ENCODE data around the gene DENND1A.
"Not testable (repeated sequence)": the region's sequence is repeated elsewhere in the genome, so short reads cannot be mapped to it uniquely, and the experiment has no call there.

DENND1A gene

DNA sequence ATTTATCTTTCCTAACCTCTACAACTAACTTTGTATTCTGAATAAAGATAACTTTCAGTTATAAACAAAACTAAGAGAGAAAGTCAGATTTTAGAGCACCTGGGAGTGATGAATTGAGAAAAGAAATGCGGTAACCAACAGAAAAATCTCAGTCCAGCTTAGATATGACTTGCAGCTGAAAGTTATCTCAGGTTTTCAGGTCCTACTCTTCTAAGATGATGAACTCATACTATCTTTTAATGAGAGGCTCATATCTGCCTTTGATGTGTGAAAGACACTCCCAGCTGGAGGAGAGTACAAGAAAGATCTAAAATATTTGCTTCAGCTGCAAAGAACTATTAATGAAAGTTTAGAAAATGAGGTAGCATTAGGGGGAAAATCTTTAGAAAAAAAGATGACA, 190.5 kb downstream of the DENND1A start:
- H3K27me3 ChIP-seq (ENCODE audit: control insufficient read depth, insufficient read depth, low read length): no peaks in the 10 kb centered on the region
- WGBS (ENCODE audit: insufficient coverage, insufficient read length): no CpG with 5 or more reads among the region's 1 CpG
- H3K9me3 ChIP-seq (ENCODE audit: control insufficient read depth, insufficient read depth, low read length): no peaks in the 10 kb centered on the region

GRCh38 chr9:123738648-123739047, 191.3 kb downstream of the DENND1A start:
- Histone ChIP-seq H3K27ac (ENCODE audit: low read length) (no peak overlapping the region), H3K9me3 (ENCODE audit: control insufficient read depth, insufficient read depth, low read length) (no peaks in the 10 kb centered on the region), H3K27me3 (ENCODE audit: control insufficient read depth, insufficient read depth, low read length) (no peaks in the 10 kb centered on the region), H3K4me1 (ENCODE audit: control insufficient read depth, insufficient read depth, low read length) (no peaks in the 10 kb centered on the region; the same call in 1 of the 2 replicates), H3K36me3 (ENCODE audit: control insufficient read depth, insufficient read depth, low read length) (no peaks in the 10 kb centered on the region), H3K4me3 (ENCODE audit: low read length) (no peak overlapping the region)
- WGBS (ENCODE audit: insufficient coverage, insufficient read length): no CpG with 5 or more reads among the region's 2 CpGs
- DNase-seq (ENCODE audit: low read depth, low spot score): no peak

More for the DNA sequence above, 190.5 kb downstream of the DENND1A start:
- no peak overlapping the region for H3K27ac ChIP-seq (ENCODE audit: low read length)
- no peaks in the 10 kb centered on the region; the same call in 1 of the 2 replicates for H3K4me1 ChIP-seq (ENCODE audit: control insufficient read depth, insufficient read depth, low read length)
- DNase-seq (ENCODE audit: low read depth, low spot score): no peak
- no peak overlapping the region for H3K4me3 ChIP-seq (ENCODE audit: low read length)
- H3K36me3 ChIP-seq (ENCODE audit: control insufficient read depth, insufficient read depth, low read length): no peaks in the 10 kb centered on the region

- H3K4me1 ChIP-seq (ENCODE audit: control insufficient read depth, insufficient read depth, low read length): no peaks in the 10 kb centered on the region
- no peaks in the 10 kb centered on the region for H3K36me3 ChIP-seq (ENCODE audit: control insufficient read depth, insufficient read depth, low read length)
- H3K9me3 ChIP-seq (ENCODE audit: control insufficient read depth, insufficient read depth, low read length): no peaks in the 10 kb centered on the region
- no peaks in the 10 kb centered on the region for H3K27me3 ChIP-seq (ENCODE audit: control insufficient read depth, insufficient read depth, low read length)
- WGBS (ENCODE audit: insufficient coverage, insufficient read length): no CpG with 5 or more reads among the region's 4 CpGs
- H3K27ac ChIP-seq (ENCODE audit: low read length): no peak overlapping the region
- H3K4me3 ChIP-seq (ENCODE audit: low read length): no peak overlapping the region
- DNase-seq (ENCODE audit: low read depth, low spot score): no peak
Observed at GRCh38 chr9:123735376-123735775, 194.6 kb downstream of the DENND1A start.

GRCh38 chr9:123728571-123728970, 201.4 kb downstream of the DENND1A start:
- WGBS (ENCODE audit: insufficient coverage, insufficient read length): no CpG with 5 or more reads among the region's 5 CpGs
- not testable (repeated sequence) for H3K9me3 ChIP-seq (ENCODE audit: control insufficient read depth, insufficient read depth, low read length); H3K27ac ChIP-seq (ENCODE audit: low read length); DNase-seq (ENCODE audit: low read depth, low spot score); H3K4me3 ChIP-seq (ENCODE audit: low read length); H3K36me3 ChIP-seq (ENCODE audit: control insufficient read depth, insufficient read depth, low read length); H3K27me3 ChIP-seq (ENCODE audit: control insufficient read depth, insufficient read depth, low read length); H3K4me1 ChIP-seq (ENCODE audit: control insufficient read depth, insufficient read depth, low read length)

GRCh38 chr9:123727332-123727731, 202.6 kb downstream of the DENND1A start:
- Histone ChIP-seq H3K4me3 (ENCODE audit: low read length) (no peak overlapping the region), H3K27ac (ENCODE audit: low read length) (no peak overlapping the region), H3K4me1 (ENCODE audit: control insufficient read depth, insufficient read depth, low read length) (no peaks in the 10 kb centered on the region), H3K9me3 (ENCODE audit: control insufficient read depth, insufficient read depth, low read length) (peaks cover 5% of the 10 kb centered on the region), H3K27me3 (ENCODE audit: control insufficient read depth, insufficient read depth, low read length) (no peaks in the 10 kb centered on the region), H3K36me3 (ENCODE audit: control insufficient read depth, insufficient read depth, low read length) (no peaks in the 10 kb centered on the region)
- WGBS (ENCODE audit: insufficient coverage, insufficient read length): no CpG with 5 or more reads among the region's 1 CpG
- no peak for DNase-seq (ENCODE audit: low read depth, low spot score)

DNA sequence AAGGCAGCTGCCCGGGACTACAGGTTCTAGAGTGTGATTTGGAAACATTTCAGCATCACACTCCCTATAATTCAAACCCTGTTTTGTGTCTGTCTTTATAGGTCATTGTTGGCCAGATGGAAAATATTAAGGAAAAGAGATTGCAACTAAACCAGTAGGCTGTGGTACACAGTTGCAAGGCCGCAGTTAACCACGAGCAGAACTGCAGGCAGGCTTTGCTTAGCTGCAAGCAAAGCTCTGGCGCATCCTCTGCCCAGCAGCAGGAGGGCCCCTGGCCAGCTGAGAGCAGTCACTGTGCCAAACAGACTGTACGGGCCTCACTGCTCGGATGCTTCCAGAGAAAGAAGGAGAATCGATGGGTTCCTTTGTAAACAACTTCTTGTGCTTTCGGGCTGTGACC, 204.5 kb downstream of the DENND1A start:
- no CpG with 5 or more reads among the region's 8 CpGs for WGBS (ENCODE audit: insufficient coverage, insufficient read length)
- no peaks in the 10 kb centered on the region for H3K27me3 ChIP-seq (ENCODE audit: control insufficient read depth, insufficient read depth, low read length)
- H3K27ac ChIP-seq (ENCODE audit: low read length): no peak overlapping the region
- no peaks in the 10 kb centered on the region for H3K36me3 ChIP-seq (ENCODE audit: control insufficient read depth, insufficient read depth, low read length)
- H3K4me1 ChIP-seq (ENCODE audit: control insufficient read depth, insufficient read depth, low read length): no peaks in the 10 kb centered on the region
- H3K9me3 ChIP-seq (ENCODE audit: control insufficient read depth, insufficient read depth, low read length): peaks cover 5% of the 10 kb centered on the region
- H3K4me3 ChIP-seq (ENCODE audit: low read length): no peak overlapping the region
- no peak for DNase-seq (ENCODE audit: low read depth, low spot score)

- Histone ChIP-seq H3K9me3 (ENCODE audit: control insufficient read depth, insufficient read depth, low read length) (peaks cover 5% of the 10 kb centered on the region), H3K27ac (ENCODE audit: low read length) (no peak overlapping the region), H3K36me3 (ENCODE audit: control insufficient read depth, insufficient read depth, low read length) (no peaks in the 10 kb centered on the region), H3K27me3 (ENCODE audit: control insufficient read depth, insufficient read depth, low read length) (no peaks in the 10 kb centered on the region), H3K4me3 (ENCODE audit: low read length) (no peak overlapping the region), H3K4me1 (ENCODE audit: control insufficient read depth, insufficient read depth, low read length) (no peaks in the 10 kb centered on the region)
- WGBS (ENCODE audit: insufficient coverage, insufficient read length): no CpG with 5 or more reads among the region's 2 CpGs
- DNase-seq (ENCODE audit: low read depth, low spot score): no peak
Observed at GRCh38 chr9:123724211-123724796, 205.6 kb downstream of the DENND1A start.

GRCh38 chr9:123723135-123723875, 206.6 kb downstream of the DENND1A start:
- peaks cover 5% of the 10 kb centered on the region for H3K9me3 ChIP-seq (ENCODE audit: control insufficient read depth, insufficient read depth, low read length)
- H3K27ac ChIP-seq (ENCODE audit: low read length): no peak overlapping the region
- no CpG with 5 or more reads among the region's 4 CpGs for WGBS (ENCODE audit: insufficient coverage, insufficient read length)
- no peaks in the 10 kb centered on the region for H3K36me3 ChIP-seq (ENCODE audit: control insufficient read depth, insufficient read depth, low read length)
- H3K4me3 ChIP-seq (ENCODE audit: low read length): no peak overlapping the region
- no peaks in the 10 kb centered on the region for H3K27me3 ChIP-seq (ENCODE audit: control insufficient read depth, insufficient read depth, low read length)
- DNase-seq (ENCODE audit: low read depth, low spot score): no peak
- no peaks in the 10 kb centered on the region for H3K4me1 ChIP-seq (ENCODE audit: control insufficient read depth, insufficient read depth, low read length)

DNA sequence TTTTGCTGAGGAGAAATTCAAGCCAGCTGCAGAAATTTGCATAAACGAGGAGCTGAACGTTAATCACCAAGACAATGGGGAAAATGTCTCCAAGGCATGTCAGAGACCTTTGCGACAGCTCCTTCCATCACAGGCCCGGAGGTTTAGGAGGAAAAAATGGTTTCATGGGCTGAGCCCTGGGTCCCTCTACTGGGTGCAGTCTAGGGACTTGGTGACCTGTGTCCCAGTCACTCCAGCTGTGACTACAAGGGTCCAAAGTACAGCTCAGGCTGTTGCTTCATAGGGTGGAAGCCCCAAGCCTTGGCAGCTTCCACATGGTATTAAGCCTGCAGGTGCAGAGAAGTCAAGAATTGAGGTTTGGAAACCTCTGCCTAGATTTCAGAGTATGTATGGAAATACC, 207.5 kb downstream of the DENND1A start:
- WGBS (ENCODE audit: insufficient coverage, insufficient read length): no CpG with 5 or more reads among the region's 4 CpGs
- H3K27ac ChIP-seq (ENCODE audit: low read length): no peak overlapping the region
- no peak overlapping the region for H3K4me3 ChIP-seq (ENCODE audit: low read length)
- DNase-seq (ENCODE audit: low read depth, low spot score): no peak
- no peaks in the 10 kb centered on the region for H3K36me3 ChIP-seq (ENCODE audit: control insufficient read depth, insufficient read depth, low read length)
- H3K4me1 ChIP-seq (ENCODE audit: control insufficient read depth, insufficient read depth, low read length): no peaks in the 10 kb centered on the region
- H3K9me3 ChIP-seq (ENCODE audit: control insufficient read depth, insufficient read depth, low read length): peaks cover 5% of the 10 kb centered on the region
- H3K27me3 ChIP-seq (ENCODE audit: control insufficient read depth, insufficient read depth, low read length): no peaks in the 10 kb centered on the region

DNA sequence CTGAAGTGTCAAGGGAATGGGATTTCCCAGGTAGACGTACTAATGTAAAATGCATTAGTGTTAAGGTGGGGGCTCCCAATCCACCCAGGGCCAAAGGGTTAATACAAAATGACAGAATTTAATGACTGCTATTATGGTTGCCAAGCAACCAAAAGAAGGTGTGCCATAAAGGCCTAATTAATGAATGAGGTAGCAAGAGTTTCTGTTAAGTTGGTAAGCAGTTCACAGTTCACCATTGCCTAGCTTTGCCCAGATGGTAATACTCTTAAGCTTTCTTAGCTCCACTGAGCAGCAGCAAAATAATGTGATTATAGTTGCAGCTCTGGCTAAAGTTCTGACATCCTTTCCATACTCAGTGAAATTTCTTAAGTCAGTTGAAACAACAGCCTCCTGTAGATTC, 211.7 kb downstream of the DENND1A start:
- WGBS (ENCODE audit: insufficient coverage, insufficient read length): no CpG with 5 or more reads among the region's 1 CpG
- H3K36me3 ChIP-seq (ENCODE audit: control insufficient read depth, insufficient read depth, low read length): no peaks in the 10 kb centered on the region
- H3K27ac ChIP-seq (ENCODE audit: low read length): no peak overlapping the region
- H3K9me3 ChIP-seq (ENCODE audit: control insufficient read depth, insufficient read depth, low read length): peaks cover 4% of the 10 kb centered on the region
- no peak for DNase-seq (ENCODE audit: low read depth, low spot score)
- H3K4me3 ChIP-seq (ENCODE audit: low read length): no peak overlapping the region
- no peaks in the 10 kb centered on the region for H3K4me1 ChIP-seq (ENCODE audit: control insufficient read depth, insufficient read depth, low read length)
- no peaks in the 10 kb centered on the region for H3K27me3 ChIP-seq (ENCODE audit: control insufficient read depth, insufficient read depth, low read length)

Measured in iPS DF 6.9 (cell line).